ENCODE measurements around the gene TUT7. TPM values are rescaled to one million over a fixed set of nuclear protein-coding genes. Genes with fewer than 3 reads are reported as not detected.

Gene TUT7
- total and polyA plus RNA-seq, 2 of the 4 experiments (the other 2 are of a cell fraction) = 13.3 to 33.3 TPM

DNA sequence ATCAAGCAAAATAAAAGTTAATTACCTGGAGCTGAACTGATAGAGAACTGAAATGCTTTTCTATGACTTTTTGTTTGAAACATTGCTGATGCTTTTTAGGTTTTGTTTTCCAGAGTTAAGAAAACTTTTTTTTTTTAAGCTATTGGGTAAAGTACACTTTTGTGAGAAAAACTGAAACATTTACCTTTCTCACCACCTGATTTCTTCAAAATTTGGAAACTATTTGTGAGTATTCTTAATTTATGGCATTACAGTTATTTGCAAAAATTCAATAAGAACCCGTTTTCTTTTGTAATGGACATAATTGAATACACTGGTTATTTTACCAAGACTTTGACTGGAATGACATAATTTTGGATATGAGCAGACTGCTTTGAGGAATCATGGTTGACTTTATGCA is 101.3 kb downstream of the TUT7 start:
- Histone ChIP-seq H3K9me3 (ENCODE audit: control insufficient read depth, insufficient read depth, low read length) (no peaks in the 10 kb centered on the region), H2AFZ (replicated peaks; ENCODE audit: low read length, poor library complexity) (no peak overlapping the region), H3K56ac (ENCODE audit: extremely low read depth, insufficient read depth, low read length) (no peak overlapping the region), H2BK20ac (ENCODE audit: low read depth, low read length) (no peak overlapping the region), H4K91ac (ENCODE audit: insufficient read depth, low read depth, low read length) (no peak overlapping the region), H3K36me3 (ENCODE audit: control insufficient read depth, insufficient read depth, low read length) (no peaks in the 10 kb centered on the region), H3K27me3 (ENCODE audit: control insufficient read depth, insufficient read depth, low read length) (no peaks in the 10 kb centered on the region), H3K4me1 (ENCODE audit: control insufficient read depth, insufficient read depth, low read length) (no peaks in the 10 kb centered on the region), H2BK5ac (ENCODE audit: low read depth, low read length, poor library complexity, severe bottlenecking) (no peak overlapping the region), H3K4me3 (ENCODE audit: insufficient read depth, low read depth, low read length) (no peak overlapping the region), H3K4ac (ENCODE audit: low read depth, low read length) (no peak overlapping the region), H3K23ac (ENCODE audit: low read depth, low read length) (no peak overlapping the region), H2AK5ac (ENCODE audit: low read depth, low read length) (no peak overlapping the region), H4K5ac (ENCODE audit: low read depth, low read length) (no peak overlapping the region), H2BK15ac (ENCODE audit: low read depth, low read length) (no peak overlapping the region), H4K8ac (ENCODE audit: low read depth in 2 of 2, low read length in 2 of 2) (no peak overlapping the region), H3K14ac (replicated peaks; ENCODE audit: low read depth, low read length) (no peak overlapping the region), H3K4me2 (ENCODE audit: low read depth, low read length) (no peak overlapping the region), H3K18ac (ENCODE audit: low read depth, low read length) (no peak overlapping the region), H3K27ac (ENCODE audit: insufficient read depth, low read length) (no peak overlapping the region), H4K20me1 (ENCODE audit: insufficient read depth, low read length) (no peaks in the 10 kb centered on the region), H3K79me1 (ENCODE audit: low read depth in 1 of 2, low read length in 2 of 2) (no peaks in the 10 kb centered on the region), H2AK9ac (replicated peaks; ENCODE audit: low read depth, low read length, poor library complexity) (no peak overlapping the region), H2BK120ac (ENCODE audit: low read depth, low read length) (no peak overlapping the region), H3K9me1 (ENCODE audit: insufficient read depth, low read length) (no peaks in the 10 kb centered on the region), H3K9ac (ENCODE audit: low read depth, low read length) (no peak overlapping the region)
- dilution Hi-C loops (cut with HindIII; ENCODE audit: low sequenced_read_pairs, unreplicated experiment) (no loop called here), in situ Hi-C loops (cut with MboI; ENCODE audit: low sequenced_read_pairs) (no loop called here), intact Hi-C loops (cut with micrococcal nuclease) (no loop called here)
- no TSS peak for BruUV-seq (replicated peaks)
- CTCF ChIA-PET = no interaction called here
- POLR2A ChIA-PET (ENCODE audit: unreplicated experiment) = no interaction called here
- DNase-seq (no peak), ATAC-seq (ENCODE audit: low read depth) (no peak)
- WGBS, 2 experiments (ENCODE audit: extremely low coverage in 2 of 2, insufficient read length in 1 of 2) = no CpG with 5 or more reads among the region's 1 CpG
- TF ChIP-seq MXI1 (IDR thresholded peaks at IDR 0.05; ENCODE audit: borderline replicate concordance, low read depth, low read length) (no peak), MAZ (IDR thresholded peaks at IDR 0.05; ENCODE audit: borderline replicate concordance, low read depth, low read length) (no peak)
